ENCODE data around the gene FUBP3. TPM values are rescaled to one million over a fixed set of nuclear protein-coding genes. Genes with fewer than 3 reads are reported as not detected.
"Not testable (repeated sequence)": the region's sequence is repeated elsewhere in the genome, so short reads cannot be mapped to it uniquely, and the experiment has no call there.

The FUBP3 gene
- total RNA-seq, 1 experiment from 2014 or later = 57.3 TPM

- no peak for DNase-seq (ENCODE audit: extremely low read depth, low read depth)
Measured at GRCh38 chr9:130555968-130556367, 23.4 kb upstream of the FUBP3 start.

- no peak for DNase-seq (ENCODE audit: extremely low read depth, low read depth)
Measured at GRCh38 chr9:130556396-130557076, 22.8 kb upstream of the FUBP3 start.

DNA sequence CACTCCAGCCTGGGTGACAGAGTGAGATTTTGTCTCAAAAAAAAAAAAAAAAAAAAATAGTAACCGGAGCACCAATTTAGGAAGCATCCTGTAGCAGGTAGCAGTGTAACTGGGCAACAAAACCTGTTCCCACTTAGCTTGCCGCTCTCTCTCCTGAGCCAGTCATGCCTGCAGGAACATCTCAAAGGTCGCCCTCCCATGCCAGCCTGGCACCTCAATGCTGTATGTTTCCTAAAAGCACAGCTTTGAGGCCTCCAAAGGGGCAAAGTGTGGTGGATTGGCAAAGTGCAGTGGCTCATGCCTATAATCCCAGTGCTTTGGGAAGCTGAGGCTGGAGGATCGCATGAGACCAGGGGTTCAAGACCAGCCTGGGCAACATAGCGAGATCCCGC lies 22.3 kb upstream of the FUBP3 start:
- no peak for DNase-seq (ENCODE audit: extremely low read depth, low read depth)

GRCh38 chr9:130561056-130561455 lies 18.3 kb upstream of the FUBP3 start:
- no peak for DNase-seq (ENCODE audit: extremely low read depth, low read depth)

DNA sequence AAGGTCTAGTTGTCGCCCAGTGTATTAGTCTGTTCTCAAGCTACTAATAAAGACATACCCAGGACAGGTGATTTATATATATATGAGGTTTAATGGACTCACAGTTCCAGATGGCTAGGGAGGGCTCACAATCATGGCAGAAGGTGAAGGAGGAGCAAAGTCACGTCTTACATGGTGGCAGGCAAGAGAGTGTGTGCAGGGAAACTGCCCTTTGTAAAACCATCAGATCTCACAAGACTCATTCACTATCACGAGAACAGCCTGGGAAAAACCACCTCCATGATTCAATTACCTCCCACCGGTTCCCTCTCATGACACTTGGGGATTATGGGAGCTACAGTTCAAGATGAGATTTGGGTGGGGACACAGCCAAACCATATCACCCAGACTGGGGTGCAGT lies 16.9 kb upstream of the FUBP3 start:
- not testable (repeated sequence) for DNase-seq (ENCODE audit: extremely low read depth, low read depth)

DNA sequence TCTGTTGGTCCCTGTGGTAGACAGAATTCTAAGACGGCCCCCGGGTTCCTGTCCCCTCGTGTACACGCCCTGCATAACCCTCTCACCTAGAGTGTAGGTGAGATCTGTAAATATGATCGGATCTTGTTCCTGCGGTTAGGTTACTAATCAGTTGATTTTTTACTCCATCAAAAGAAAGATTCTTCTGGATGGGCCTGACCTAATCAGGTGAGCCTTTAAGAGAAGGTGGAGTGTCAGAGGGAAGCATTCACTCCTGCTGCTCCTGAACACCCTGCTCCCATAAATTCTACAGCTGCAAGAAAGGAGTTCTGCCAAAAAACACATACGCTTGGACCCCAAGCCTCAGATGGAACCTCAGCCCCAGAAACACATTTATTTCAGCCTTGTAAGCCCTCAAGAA lies 15.6 kb upstream of the FUBP3 start:
- no peak for DNase-seq (ENCODE audit: extremely low read depth, low read depth)

GRCh38 chr9:130565792-130566191 lies 13.6 kb upstream of the FUBP3 start:
- no peak for DNase-seq (ENCODE audit: extremely low read depth, low read depth)

GRCh38 chr9:130570208-130570607 lies 9.2 kb upstream of the FUBP3 start:
- peak; percentile 9 for DNase-seq (ENCODE audit: extremely low read depth, low read depth)

- DNase-seq (ENCODE audit: extremely low read depth, low read depth) = no peak
Measured at GRCh38 chr9:130575514-130575913, 3.9 kb upstream of the FUBP3 start.

GRCh38 chr9:130576176-130576575 lies 3.2 kb upstream of the FUBP3 start:
- DNase-seq (ENCODE audit: extremely low read depth, low read depth) = no peak

DNA sequence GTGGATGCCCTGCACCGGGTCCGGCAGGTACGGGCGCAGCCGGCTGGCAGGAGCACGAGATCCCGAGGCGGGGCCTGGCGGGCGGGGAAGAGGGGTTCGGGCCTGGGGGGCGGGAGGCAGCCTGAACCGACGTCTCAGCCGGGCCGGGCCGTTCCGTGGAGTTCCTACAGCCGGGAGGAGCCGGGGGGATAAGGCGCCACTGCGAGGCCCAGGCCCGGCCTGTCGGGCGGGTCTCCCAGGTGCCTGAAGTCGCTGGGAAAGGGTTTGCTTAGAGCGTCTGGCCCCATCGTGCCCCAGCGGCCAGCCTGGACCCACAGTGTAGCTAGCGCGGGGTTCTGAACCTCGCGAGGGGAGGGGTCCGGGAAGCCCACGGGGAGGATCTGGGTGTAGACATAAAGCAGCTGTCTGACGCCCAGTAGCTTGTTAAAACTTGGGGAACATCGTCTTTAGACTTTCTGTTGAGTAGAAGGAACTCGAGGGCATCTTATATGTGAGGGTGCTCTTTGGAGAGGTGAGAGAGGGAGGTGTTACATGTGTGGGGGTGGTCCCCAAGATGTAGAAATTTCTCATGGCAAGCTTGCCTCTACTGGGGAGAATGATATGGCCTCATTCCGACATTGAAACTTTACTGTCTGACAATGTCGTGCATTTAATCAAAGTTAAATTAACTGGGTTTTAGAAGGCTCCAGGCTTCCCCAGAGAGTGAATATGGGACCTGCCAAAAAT lies 524 bp downstream of the FUBP3 start:
- DNase-seq (ENCODE audit: extremely low read depth, low read depth) = no peak

DNA sequence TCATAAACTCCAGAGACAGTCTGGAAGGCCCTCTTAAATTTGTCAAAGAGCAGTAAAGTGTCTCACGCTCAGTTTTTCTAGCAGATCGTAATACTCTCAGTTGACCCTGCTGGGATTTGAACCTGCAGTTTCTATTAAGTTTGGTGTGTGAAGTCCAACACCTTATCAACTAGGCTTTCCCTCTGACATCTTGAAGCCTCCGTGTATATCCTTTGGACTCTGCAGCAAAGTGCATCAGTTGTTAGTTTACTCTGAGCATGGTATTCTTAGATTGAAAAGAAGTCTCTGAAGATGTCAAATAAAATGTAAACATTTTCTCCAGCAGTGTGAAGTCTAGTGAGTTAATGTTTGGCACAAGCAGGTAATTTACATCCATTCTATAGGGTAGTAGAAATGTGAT lies 2.4 kb downstream of the FUBP3 start:
- no peak for DNase-seq (ENCODE audit: extremely low read depth, low read depth)

GRCh38 chr9:130583271-130583670 lies 3.9 kb downstream of the FUBP3 start:
- DNase-seq (ENCODE audit: extremely low read depth, low read depth) = no peak

- no peak for DNase-seq (ENCODE audit: extremely low read depth, low read depth)
Measured at GRCh38 chr9:130587921-130588320, 8.5 kb downstream of the FUBP3 start.

DNA sequence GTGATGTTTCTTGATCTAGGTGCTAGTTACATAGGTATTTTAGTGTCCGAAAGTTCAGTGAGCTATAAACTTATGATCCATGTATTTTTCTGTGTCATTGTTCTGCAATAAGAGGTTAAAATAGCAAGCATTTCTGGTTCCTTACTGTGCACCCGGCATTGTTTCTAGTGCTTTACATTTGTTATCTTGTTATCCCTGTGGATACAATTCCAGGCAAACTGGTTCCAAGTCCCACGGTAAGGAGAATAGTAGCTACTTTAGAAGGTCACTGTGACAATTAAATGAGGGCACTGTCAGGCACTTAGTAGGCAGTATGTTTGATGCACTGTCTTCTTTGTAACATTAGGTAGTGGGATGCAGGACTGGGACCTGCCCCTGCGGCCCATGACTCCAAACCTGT lies 9.0 kb downstream of the FUBP3 start:
- DNase-seq (ENCODE audit: extremely low read depth, low read depth) = no peak

DNA sequence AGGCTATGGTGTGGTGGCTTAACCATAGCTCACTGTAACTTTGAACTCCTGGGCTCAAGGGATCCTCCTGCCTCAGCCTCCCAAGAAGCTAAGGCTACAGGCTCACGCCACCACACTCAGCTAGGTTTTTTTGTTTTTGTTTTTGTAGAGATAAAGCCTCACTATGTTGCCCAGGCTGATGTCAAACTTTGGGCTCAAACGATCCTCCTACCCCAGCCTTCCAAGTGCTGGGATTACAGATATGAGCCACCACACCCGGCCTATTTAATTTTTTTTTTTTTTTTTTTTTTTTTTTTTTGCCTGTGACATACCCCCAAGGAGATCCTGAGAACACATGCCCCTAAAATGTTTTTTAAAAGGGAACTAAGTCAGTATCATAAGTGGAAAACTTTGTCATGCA lies 10.4 kb downstream of the FUBP3 start:
- DNase-seq (ENCODE audit: extremely low read depth, low read depth) = no peak

- no peak for DNase-seq (ENCODE audit: extremely low read depth, low read depth)
Measured at GRCh38 chr9:130590305-130590704, 10.9 kb downstream of the FUBP3 start.

GRCh38 chr9:130593020-130593419 lies 13.6 kb downstream of the FUBP3 start:
- no peak for DNase-seq (ENCODE audit: extremely low read depth, low read depth)

DNA sequence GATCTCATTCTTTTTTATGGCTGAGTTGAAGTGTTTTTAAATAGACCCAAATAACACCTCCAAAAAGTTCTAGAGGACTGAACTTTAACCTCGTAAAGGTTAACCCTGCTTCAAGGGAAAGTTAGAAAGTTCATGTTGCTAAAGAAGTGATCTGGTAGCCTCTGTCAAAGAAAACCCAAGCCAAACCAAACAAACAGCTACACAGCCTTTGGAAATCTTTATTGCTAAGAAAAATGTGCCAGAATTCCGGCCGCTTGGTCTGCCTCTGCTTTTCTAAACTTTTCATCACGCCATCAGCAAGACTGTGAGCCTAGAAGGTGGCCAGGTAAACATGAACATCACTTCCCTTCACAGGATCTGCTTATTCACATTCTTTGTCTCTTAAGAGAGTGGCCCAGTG lies 17.9 kb downstream of the FUBP3 start:
- DNase-seq (ENCODE audit: extremely low read depth, low read depth) = no peak

DNA sequence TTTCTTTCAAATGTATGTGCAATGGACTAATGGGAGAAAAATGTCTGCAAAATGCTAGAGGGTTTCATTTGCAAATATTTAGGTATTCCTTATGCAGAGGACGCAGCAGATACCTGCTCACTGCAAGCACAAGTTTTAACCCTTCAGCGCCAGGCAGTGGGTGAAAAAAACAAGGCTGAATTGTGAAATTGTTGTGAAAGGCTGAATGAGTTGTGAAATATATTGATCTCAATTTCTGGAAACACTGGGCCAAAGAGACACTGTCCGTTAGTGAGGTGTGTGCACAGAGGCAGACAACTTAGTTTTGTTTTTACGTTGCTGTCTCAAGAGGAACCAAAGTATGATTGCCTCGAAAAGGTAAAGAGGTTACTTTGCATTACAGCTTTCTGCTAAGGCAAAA lies 18.8 kb downstream of the FUBP3 start:
- DNase-seq (ENCODE audit: extremely low read depth, low read depth) = no peak

- DNase-seq (ENCODE audit: extremely low read depth, low read depth) = no peak
Measured at GRCh38 chr9:130599625-130600024, 20.2 kb downstream of the FUBP3 start.

GRCh38 chr9:130601100-130601499 lies 21.7 kb downstream of the FUBP3 start:
- no peak for DNase-seq (ENCODE audit: extremely low read depth, low read depth)

- DNase-seq (ENCODE audit: extremely low read depth, low read depth) = no peak
Measured at GRCh38 chr9:130604295-130604694, 24.9 kb downstream of the FUBP3 start.
